BE2C (cell line): Measurements from ENCODE around the gene PRRT1B.

Experiments
- DNase-seq: peaks from one replicate; pipeline ENCODE4 v3.0.0-alpha.2; 2020
- H3K27me3 ChIP-seq: fragments of 250-450 bp; sonication (Bioruptor Pico); 2 replicates; pipeline ENCODE4 v1.5.1; 2020; ENCODE audit warnings: mild to moderate bottlenecking
- H3K36me3 ChIP-seq: fragments of 250-450 bp; sonication (Bioruptor Pico); 2 replicates; pipeline ENCODE4 v1.5.1; 2020; ENCODE audit warnings: mild to moderate bottlenecking
- H3K4me1 ChIP-seq: fragments of 250-450 bp; sonication (Bioruptor Pico); 2 replicates; pipeline ENCODE4 v1.5.1; 2020
- H3K4me3 ChIP-seq: 2 replicates; pipeline ENCODE4 v1.5.1; 2011; ENCODE audit warnings: low read depth, low read length
- H3K9me3 ChIP-seq: fragments of 250-450 bp; sonication (Bioruptor Pico); 2 replicates; pipeline ENCODE4 v1.5.1; 2020
- CTCF ChIP-seq: IDR thresholded peaks from 2 replicates; pipeline ENCODE4 v1.5.1; 2012; ENCODE audit warnings: mild to moderate bottlenecking, low read depth, low read length

Gene PRRT1B

GRCh38 chr9:131594906-131595665 lies 49.8 kb downstream of the PRRT1B start:
- Histone ChIP-seq H3K4me1 (no peaks in the 10 kb centered on the region), H3K4me3 (no peak overlapping the region), H3K36me3 (peaks cover 3% of the 10 kb centered on the region), H3K9me3 (no peaks in the 10 kb centered on the region), H3K27me3 (no peaks in the 10 kb centered on the region)
- no peak for DNase-seq
- TF ChIP-seq CTCF, result no peak

- Histone ChIP-seq H3K4me1 (no peaks in the 10 kb centered on the region), H3K9me3 (no peaks in the 10 kb centered on the region), H3K27me3 (no peaks in the 10 kb centered on the region), H3K36me3 (peaks cover 3% of the 10 kb centered on the region), H3K4me3 (no peak overlapping the region)
- TF ChIP-seq CTCF, result no peak
- DNase-seq, result no peak
These were observed 50.5 kb downstream of the PRRT1B start for GRCh38 chr9:131595696-131596429.

GRCh38 chr9:131596430-131596743 lies 51.1 kb downstream of the PRRT1B start:
- Histone ChIP-seq H3K36me3 (peaks cover 3% of the 10 kb centered on the region), H3K9me3 (no peaks in the 10 kb centered on the region), H3K4me1 (no peaks in the 10 kb centered on the region), H3K4me3 (no peak overlapping the region), H3K27me3 (no peaks in the 10 kb centered on the region)
- TF ChIP-seq CTCF, result no peak
- DNase-seq, result no peak

DNA sequence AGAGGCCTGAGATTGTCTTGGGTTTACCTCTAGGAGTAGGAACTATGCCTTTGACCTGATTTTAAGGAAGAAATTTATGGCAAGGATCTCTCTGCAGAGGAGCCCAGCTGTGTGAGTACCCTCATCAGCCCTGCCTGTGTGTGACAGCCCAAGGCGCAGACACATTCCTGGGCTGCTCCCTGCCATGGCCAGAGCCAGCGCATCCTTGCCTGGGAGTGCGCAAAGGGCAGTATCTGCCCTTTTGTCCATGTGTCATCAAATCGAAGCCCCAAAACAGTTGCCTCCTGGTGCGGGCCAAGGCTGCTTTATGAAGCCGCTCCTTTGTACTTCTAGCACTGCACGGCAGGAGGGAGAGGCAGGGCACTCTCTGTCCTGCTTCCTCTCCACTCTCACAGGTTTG lies 51.9 kb downstream of the PRRT1B start:
- Histone ChIP-seq H3K4me1 (no peaks in the 10 kb centered on the region), H3K9me3 (no peaks in the 10 kb centered on the region), H3K27me3 (no peaks in the 10 kb centered on the region), H3K36me3 (peaks cover 3% of the 10 kb centered on the region), H3K4me3 (no peak overlapping the region)
- no peak for TF ChIP-seq CTCF
- DNase-seq, result no peak

- Histone ChIP-seq H3K36me3 (peaks cover 3% of the 10 kb centered on the region), H3K4me3 (no peak overlapping the region)
- no peak for TF ChIP-seq CTCF
These were observed 52.8 kb downstream of the PRRT1B start for GRCh38 chr9:131598121-131598520.

DNA sequence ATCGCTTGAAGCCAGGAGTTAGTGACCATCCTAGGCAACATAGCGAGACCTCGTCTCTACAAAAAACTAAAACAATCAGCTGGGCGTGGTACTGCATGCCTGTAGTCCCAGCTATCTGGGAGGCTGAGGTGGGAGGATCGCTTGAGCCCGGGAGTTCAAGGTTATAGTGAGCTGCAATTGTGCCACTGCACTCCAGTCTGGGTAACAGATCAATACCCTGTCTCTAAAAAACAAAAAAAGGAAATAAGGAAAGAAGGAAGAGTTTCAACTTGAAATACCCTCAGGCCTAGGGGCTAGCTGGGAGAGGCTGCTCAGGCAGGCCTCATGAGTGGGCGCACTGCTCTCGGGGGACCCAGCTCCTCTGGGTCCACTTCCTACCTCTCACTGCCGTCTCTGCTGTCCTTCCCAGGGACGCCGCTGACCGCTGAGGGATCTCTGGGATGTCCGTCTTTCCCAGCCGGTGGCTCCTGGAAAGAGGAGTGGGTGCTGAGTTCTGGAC lies 56.4 kb downstream of the PRRT1B start:
- DNase-seq, result no peak
- Histone ChIP-seq H3K27me3 (no peaks in the 10 kb centered on the region), H3K9me3 (no peaks in the 10 kb centered on the region), H3K4me1 (no peaks in the 10 kb centered on the region), H3K36me3 (peaks cover 3% of the 10 kb centered on the region; the same call in 1 of the 2 replicates), H3K4me3 (no peak overlapping the region)
- TF ChIP-seq CTCF, result no peak

More at GRCh38 chr9:131598121-131598520, 52.8 kb downstream of the PRRT1B start:
- Histone ChIP-seq H3K4me1 (no peaks in the 10 kb centered on the region), H3K9me3 (no peaks in the 10 kb centered on the region), H3K27me3 (no peaks in the 10 kb centered on the region)
- no peak for DNase-seq
